ENCODE measurements around the gene VSIG2.

DNA sequence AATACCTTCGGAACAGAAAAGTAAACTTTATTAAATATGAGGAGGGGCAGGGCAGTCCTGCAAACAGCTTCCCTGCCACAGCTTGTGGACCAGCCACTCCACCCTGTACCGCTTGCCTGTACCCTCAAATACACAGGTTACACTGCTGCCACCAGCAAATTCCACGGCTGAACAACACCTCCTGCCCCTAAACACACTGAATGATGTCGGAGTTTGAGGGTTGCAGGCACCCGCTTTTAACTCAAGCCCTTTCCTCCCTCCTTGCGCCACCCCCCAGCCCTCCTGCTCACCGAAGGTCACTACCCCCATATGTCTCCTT, 4.0 kb downstream of the VSIG2 start:
- TF ChIP-seq, protein P1, sequence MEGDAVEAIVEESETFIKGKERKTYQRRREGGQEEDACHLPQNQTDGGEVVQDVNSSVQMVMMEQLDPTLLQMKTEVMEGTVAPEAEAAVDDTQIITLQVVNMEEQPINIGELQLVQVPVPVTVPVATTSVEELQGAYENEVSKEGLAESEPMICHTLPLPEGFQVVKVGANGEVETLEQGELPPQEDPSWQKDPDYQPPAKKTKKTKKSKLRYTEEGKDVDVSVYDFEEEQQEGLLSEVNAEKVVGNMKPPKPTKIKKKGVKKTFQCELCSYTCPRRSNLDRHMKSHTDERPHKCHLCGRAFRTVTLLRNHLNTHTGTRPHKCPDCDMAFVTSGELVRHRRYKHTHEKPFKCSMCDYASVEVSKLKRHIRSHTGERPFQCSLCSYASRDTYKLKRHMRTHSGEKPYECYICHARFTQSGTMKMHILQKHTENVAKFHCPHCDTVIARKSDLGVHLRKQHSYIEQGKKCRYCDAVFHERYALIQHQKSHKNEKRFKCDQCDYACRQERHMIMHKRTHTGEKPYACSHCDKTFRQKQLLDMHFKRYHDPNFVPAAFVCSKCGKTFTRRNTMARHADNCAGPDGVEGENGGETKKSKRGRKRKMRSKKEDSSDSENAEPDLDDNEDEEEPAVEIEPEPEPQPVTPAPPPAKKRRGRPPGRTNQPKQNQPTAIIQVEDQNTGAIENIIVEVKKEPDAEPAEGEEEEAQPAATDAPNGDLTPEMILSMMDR (conservative IDR thresholded peaks at IDR 0.05; ENCODE audit: low read depth, low read length): no peak
- TF ChIP-seq RCOR1 (IDR thresholded peaks at IDR 0.05; ENCODE audit: insufficient replicate concordance, low read length): no peak

Data from IMR-90 (cell line).